Measurements from ENCODE around the gene RASGEF1C. TPM values are rescaled to one million over a fixed set of nuclear protein-coding genes. Genes with fewer than 3 reads are reported as not detected.

Gene RASGEF1C
- total RNA-seq, 1 donor from 2014 or later: not detected

DNA sequence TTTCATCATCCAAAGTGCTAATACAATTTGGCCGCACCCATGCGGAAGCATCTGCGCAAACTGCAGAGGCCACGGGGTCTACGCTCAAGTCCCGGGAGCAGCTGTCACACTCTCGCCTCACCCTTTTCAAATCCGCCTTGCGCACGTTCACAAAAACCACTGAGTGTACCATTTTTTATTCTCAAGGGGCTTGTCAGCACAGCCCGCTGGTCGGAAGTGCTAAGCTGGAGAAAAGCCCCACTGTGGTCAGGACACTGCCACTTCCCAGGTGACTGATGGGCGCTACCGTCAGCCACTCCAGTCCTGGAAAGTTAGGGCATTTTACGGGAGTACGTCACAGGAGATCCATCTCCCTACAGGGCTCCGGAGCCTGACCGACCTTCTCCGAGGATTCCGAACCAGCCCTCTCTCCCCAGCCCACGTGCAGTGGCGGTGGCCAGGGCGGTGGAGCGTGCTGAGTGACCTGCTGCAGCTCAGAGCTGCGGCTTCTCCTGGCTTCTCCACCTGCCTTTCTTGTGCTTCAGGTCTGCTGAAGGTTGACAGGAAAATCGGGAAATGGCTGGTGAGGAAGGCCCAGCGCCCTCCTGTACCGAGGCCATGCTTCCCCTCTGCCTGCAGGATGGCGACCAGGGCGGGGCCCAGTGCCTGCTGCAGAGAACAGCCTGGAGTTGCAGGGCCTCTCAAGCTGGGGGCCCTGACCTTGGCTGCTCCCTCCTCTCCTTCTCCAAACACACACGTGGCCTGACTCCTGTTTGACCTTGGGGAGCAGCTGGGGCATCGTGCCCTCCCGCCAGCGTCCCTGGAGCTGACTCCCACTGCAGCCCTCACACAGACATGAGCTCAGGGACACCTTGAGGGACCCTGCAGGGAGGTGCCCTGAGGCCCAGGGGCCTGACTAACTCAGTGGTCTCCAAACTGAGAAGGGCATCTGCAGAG, 14.3 kb downstream of the RASGEF1C start:
- DNase-seq (ENCODE audit: low spot score): no peak
- TF ChIP-seq, protein P1, sequence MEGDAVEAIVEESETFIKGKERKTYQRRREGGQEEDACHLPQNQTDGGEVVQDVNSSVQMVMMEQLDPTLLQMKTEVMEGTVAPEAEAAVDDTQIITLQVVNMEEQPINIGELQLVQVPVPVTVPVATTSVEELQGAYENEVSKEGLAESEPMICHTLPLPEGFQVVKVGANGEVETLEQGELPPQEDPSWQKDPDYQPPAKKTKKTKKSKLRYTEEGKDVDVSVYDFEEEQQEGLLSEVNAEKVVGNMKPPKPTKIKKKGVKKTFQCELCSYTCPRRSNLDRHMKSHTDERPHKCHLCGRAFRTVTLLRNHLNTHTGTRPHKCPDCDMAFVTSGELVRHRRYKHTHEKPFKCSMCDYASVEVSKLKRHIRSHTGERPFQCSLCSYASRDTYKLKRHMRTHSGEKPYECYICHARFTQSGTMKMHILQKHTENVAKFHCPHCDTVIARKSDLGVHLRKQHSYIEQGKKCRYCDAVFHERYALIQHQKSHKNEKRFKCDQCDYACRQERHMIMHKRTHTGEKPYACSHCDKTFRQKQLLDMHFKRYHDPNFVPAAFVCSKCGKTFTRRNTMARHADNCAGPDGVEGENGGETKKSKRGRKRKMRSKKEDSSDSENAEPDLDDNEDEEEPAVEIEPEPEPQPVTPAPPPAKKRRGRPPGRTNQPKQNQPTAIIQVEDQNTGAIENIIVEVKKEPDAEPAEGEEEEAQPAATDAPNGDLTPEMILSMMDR (IDR thresholded peaks at IDR 0.05): no peak
- no peaks in the 10 kb centered on the region for H3K4me1 Mint-ChIP-seq (ENCODE audit: low read depth)
- no peak overlapping the region for H3K27ac Mint-ChIP-seq (ENCODE audit: unreplicated experiment)
- no peak overlapping the region for H3K4me3 Mint-ChIP-seq (ENCODE audit: unreplicated experiment)
- H3K27me3 Mint-ChIP-seq (ENCODE audit: low read depth): peaks cover 3% of the 10 kb centered on the region
- H3K9me3 Mint-ChIP-seq (ENCODE audit: low read depth): no peaks in the 10 kb centered on the region
- H3K36me3 Mint-ChIP-seq (ENCODE audit: low read depth): no peaks in the 10 kb centered on the region

DNA sequence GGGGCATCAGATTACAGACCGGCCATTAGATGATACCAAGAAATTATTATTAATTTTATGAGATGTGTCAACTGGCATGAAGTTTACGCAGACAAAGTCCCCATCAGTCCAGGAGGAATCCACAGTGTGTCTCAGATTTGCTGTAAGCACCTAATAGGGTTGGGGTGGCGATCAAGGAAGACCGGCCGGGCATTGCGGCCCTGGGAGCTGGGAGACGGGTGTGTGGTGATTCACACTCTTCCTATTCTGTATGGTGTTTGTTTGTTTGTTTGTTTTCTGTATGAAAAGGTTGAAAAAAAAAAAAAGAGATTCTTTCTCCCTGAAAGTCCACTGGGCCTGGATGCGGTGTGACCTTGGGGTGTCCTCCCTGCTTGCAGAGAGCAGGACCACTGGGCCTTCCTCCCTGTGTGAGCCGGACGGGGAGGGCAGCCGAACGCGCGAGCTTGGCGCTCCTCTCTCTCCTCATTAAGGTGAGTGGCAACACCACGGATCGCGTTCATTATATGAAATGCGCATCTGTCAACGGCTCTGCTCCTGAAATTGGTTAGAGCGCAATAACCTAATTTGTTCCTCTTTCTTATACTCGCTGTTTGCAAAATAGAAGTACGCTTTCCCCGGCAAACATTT, 15.1 kb downstream of the RASGEF1C start:
- H3K9me3 Mint-ChIP-seq (ENCODE audit: low read depth): no peaks in the 10 kb centered on the region
- TF ChIP-seq, protein P1 (IDR thresholded peaks at IDR 0.05): no peak
- H3K27ac Mint-ChIP-seq (ENCODE audit: unreplicated experiment): no peak overlapping the region
- DNase-seq (ENCODE audit: low spot score): no peak
- H3K27me3 Mint-ChIP-seq (ENCODE audit: low read depth): peaks cover 5% of the 10 kb centered on the region
- no peaks in the 10 kb centered on the region for H3K4me1 Mint-ChIP-seq (ENCODE audit: low read depth)
- H3K36me3 Mint-ChIP-seq (ENCODE audit: low read depth): no peaks in the 10 kb centered on the region
- no peak overlapping the region for H3K4me3 Mint-ChIP-seq (ENCODE audit: unreplicated experiment)

DNA sequence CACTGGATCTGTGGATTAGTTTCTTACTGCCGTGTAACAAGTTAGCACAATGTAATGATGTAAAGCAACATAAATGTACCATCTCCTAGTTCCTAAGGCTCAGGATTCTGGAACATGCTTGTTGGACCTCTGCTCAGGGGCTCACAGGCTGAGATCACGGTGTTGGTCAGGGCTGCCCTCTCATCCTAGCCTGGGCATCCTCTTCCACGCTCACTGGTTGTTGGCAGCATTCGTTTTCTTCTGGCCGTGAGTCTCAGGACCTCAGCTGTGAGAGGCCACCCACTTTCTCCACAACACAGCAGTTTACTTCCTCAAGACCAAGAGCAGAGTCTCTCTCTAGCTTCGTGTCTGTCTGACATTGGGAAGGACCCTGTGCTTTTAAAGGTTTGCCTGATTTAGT, 17.3 kb downstream of the RASGEF1C start:
- Mint-ChIP-seq H3K9me3 (ENCODE audit: low read depth) (peaks cover 4% of the 10 kb centered on the region), H3K4me1 (ENCODE audit: low read depth) (no peaks in the 10 kb centered on the region), H3K27ac (ENCODE audit: unreplicated experiment) (no peak overlapping the region), H3K27me3 (ENCODE audit: low read depth) (peaks cover 5% of the 10 kb centered on the region), H3K36me3 (ENCODE audit: low read depth) (no peaks in the 10 kb centered on the region), H3K4me3 (ENCODE audit: unreplicated experiment) (no peak overlapping the region)
- no peak for DNase-seq (ENCODE audit: low spot score)
- TF ChIP-seq, protein P1 (IDR thresholded peaks at IDR 0.05): no peak

DNA sequence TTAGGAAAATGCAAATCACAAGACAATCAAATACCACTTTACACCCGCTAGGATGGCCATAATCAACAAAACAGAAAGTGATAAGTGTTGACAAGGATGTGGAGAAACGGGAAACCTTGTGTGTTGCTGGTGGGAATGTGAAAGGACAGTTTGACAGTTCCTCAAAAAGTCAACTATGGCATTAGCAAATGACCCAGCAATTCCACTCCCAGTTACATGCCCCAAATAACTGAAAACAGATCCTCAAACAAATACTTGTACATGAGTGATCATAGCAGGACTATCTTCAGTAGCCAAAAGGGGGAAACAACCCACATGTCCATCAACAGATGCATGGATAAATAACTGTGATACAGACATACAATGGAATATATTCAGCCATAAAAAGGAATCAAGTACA, 21.2 kb downstream of the RASGEF1C start:
- no peak for DNase-seq (ENCODE audit: low spot score)
- Mint-ChIP-seq H3K27ac (ENCODE audit: unreplicated experiment) (no peak overlapping the region), H3K4me1 (ENCODE audit: low read depth) (no peaks in the 10 kb centered on the region), H3K4me3 (ENCODE audit: unreplicated experiment) (no peak overlapping the region), H3K9me3 (ENCODE audit: low read depth) (peaks cover 4% of the 10 kb centered on the region), H3K27me3 (ENCODE audit: low read depth) (peaks cover 2% of the 10 kb centered on the region), H3K36me3 (ENCODE audit: low read depth) (no peaks in the 10 kb centered on the region)
- TF ChIP-seq, protein P1 (IDR thresholded peaks at IDR 0.05): no peak

DNA sequence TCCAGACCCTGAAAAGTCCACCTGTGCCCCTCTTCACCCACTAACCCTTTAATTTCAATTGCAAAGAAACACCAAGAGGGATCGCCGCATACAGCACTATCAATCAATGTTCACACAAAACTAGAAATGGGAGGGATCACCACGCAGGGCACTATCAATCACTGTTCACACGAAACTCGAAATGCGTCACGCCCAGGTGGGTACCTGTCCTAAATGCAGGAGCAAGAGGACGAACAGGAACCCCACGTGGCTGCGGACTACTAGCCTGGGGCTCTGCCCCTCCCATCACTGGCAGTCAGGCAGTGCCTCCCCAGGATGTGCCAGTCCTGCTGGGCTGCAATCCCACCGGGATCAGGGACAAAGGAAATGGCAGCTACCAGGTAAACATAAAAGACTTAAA, 28.2 kb downstream of the RASGEF1C start:
- TF ChIP-seq, protein P1 (IDR thresholded peaks at IDR 0.05): no peak
- no peak overlapping the region for H3K27ac Mint-ChIP-seq (ENCODE audit: unreplicated experiment)
- H3K4me3 Mint-ChIP-seq (ENCODE audit: unreplicated experiment): no peak overlapping the region
- H3K9me3 Mint-ChIP-seq (ENCODE audit: low read depth): no peaks in the 10 kb centered on the region
- H3K36me3 Mint-ChIP-seq (ENCODE audit: low read depth): no peaks in the 10 kb centered on the region
- H3K4me1 Mint-ChIP-seq (ENCODE audit: low read depth): peaks cover 9% of the 10 kb centered on the region
- DNase-seq (ENCODE audit: low spot score): no peak
- peaks cover 21% of the 10 kb centered on the region for H3K27me3 Mint-ChIP-seq (ENCODE audit: low read depth)
